HEK293 (cell line): ENCODE measurements around the gene TCF7.

Experiments used
- CTCF ChIA-PET: fragments of 350-600 bp; formaldehyde crosslinking; extraction: SDS; loops from one replicate; lab custom pipeline; 2021; ENCODE audit warnings: antibody characterized with exemption; lab: Yijun Ruan, JAX
- POLR2A ChIA-PET: fragments of 300-600 bp; formaldehyde crosslinking; extraction: SDS; loops from one replicate; lab custom pipeline; 2020; ENCODE audit warnings: antibody characterized with exemption, inconsistent platforms; lab: Yijun Ruan, JAX
- H3K27ac ChIP-seq: fragments of 200-500 bp; sonication (Bioruptor generic); 2 replicates; pipeline ENCODE4 v1.5.1; 2014; ENCODE audit warnings: low read depth, low read length, control low read depth, inconsistent platforms; ENCODE audit errors: extremely low read depth
- H3K36me3 ChIP-seq, 2 experiments: fragments of 200-500 bp in 1 of 2; sonication (Bioruptor generic) in 1 of 2; 1 replicate in 1 of 2; 2 replicates in 1 of 2; pipeline ENCODE4 v1.5.1; 2014 to 2017; ENCODE audit warnings: inconsistent platforms in 2 of 2, low read length in 2 of 2; ENCODE audit not compliant: control insufficient read depth in 2 of 2, insufficient read depth in 1 of 2
- H3K4me1 ChIP-seq: fragments of 200-500 bp; sonication (Bioruptor generic); 2 replicates; pipeline ENCODE4 v1.5.1; 2014; ENCODE audit warnings: mild to moderate bottlenecking, low read length, inconsistent platforms; ENCODE audit not compliant: control insufficient read depth, insufficient read depth
- H3K4me3 ChIP-seq: 2 replicates; pipeline ENCODE4 v1.5.1; 2011; ENCODE audit warnings: low read depth, mild to moderate bottlenecking, control low read depth, low read length, moderate library complexity
- H3K9me3 ChIP-seq: fragments of 200-500 bp; sonication (Bioruptor generic); 2 replicates; pipeline ENCODE4 v1.5.1; 2014; ENCODE audit warnings: low read depth, low read length, inconsistent platforms; ENCODE audit not compliant: control insufficient read depth, insufficient read depth
- MEIS1 ChIP-seq: sonication (generic); formaldehyde crosslinking; IDR thresholded peaks from 2 replicates; pipeline ENCODE4 v1.8.1; 2022; ENCODE audit warnings: missing genetic modification reagents, mild to moderate bottlenecking, borderline replicate concordance
- MZF1 ChIP-seq: fragments of 450-650 bp; formaldehyde crosslinking; IDR thresholded peaks from 2 replicates; pipeline ENCODE4 v1.5.1; 2017; ENCODE audit warnings: missing biosample characterization, missing genetic modification characterization, borderline replicate concordance
- SCRT2 ChIP-seq: fragments of 450-650 bp; formaldehyde crosslinking; IDR thresholded peaks from 2 replicates; pipeline ENCODE4 v1.5.1; 2016; ENCODE audit warnings: missing biosample characterization, missing genetic modification characterization
- ZBTB21 ChIP-seq: fragments of 450-650 bp; formaldehyde crosslinking; IDR thresholded peaks from 2 replicates; pipeline ENCODE4 v1.5.1; 2017; ENCODE audit warnings: missing biosample characterization, missing genetic modification characterization
- ZBTB7A ChIP-seq: fragments of 450-650 bp; formaldehyde crosslinking; IDR thresholded peaks from 2 replicates; pipeline ENCODE4 v1.5.1; 2016; ENCODE audit warnings: low read depth, missing biosample characterization, missing genetic modification characterization
- ZNF155 ChIP-seq: fragments of 450-650 bp; formaldehyde crosslinking; IDR thresholded peaks from 2 replicates; pipeline ENCODE4 v1.5.1; 2016; ENCODE audit warnings: missing biosample characterization, missing genetic modification characterization
- ZNF248 ChIP-seq: fragments of 450-650 bp; formaldehyde crosslinking; IDR thresholded peaks from 2 replicates; pipeline ENCODE4 v1.5.1; 2017; ENCODE audit warnings: missing biosample characterization, missing genetic modification characterization
- ZNF274 ChIP-seq, 2 experiments: fragments of 200-500 bp in 1 of 2; fragments of 450-650 bp in 1 of 2; sonication (Bioruptor generic) in 1 of 2; formaldehyde crosslinking in 1 of 2; IDR thresholded peaks; 2 replicates each; pipeline versions ENCODE4 v1.5.1 to v1.6.1; 2014 to 2016; ENCODE audit warnings: borderline replicate concordance in 1 of 2, inconsistent platforms in 1 of 2, low read length in 1 of 2, missing biosample characterization in 1 of 2, missing genetic modification characterization in 1 of 2
- ZNF354C ChIP-seq: fragments of 450-650 bp; formaldehyde crosslinking; IDR thresholded peaks from 2 replicates; pipeline ENCODE4 v1.5.1; 2016; ENCODE audit warnings: missing biosample characterization, missing genetic modification characterization, low read depth, borderline replicate concordance
- ZNF391 ChIP-seq: fragments of 450-650 bp; formaldehyde crosslinking; IDR thresholded peaks from 2 replicates; pipeline ENCODE4 v1.5.1; 2016; ENCODE audit warnings: low read depth, missing biosample characterization, missing genetic modification characterization, borderline replicate concordance
- ZNF677 ChIP-seq: fragments of 450-650 bp; IDR thresholded peaks from 2 replicates; pipeline ENCODE4 v1.5.0; 2018; ENCODE audit warnings: missing biosample characterization, mild to moderate bottlenecking, missing genetic modification characterization, moderate library complexity
- ZSCAN16 ChIP-seq: fragments of 450-650 bp; formaldehyde crosslinking; IDR thresholded peaks from 2 replicates; pipeline ENCODE4 v1.5.1; 2016; ENCODE audit warnings: missing biosample characterization, missing genetic modification characterization
- TF ChIP-seq, protein P1 (sequence below): fragments of 450-650 bp; formaldehyde crosslinking; IDR thresholded peaks from 2 replicates; pipeline ENCODE4 v1.5.1; 2017; ENCODE audit warnings: missing biosample characterization, missing genetic modification characterization
- TF ChIP-seq, protein P2 (sequence below): fragments of 450-650 bp; formaldehyde crosslinking; IDR thresholded peaks from 2 replicates; pipeline ENCODE4 v1.5.1; 2016; ENCODE audit warnings: missing biosample characterization, missing genetic modification characterization
- TF ChIP-seq, protein P3 (sequence below): fragments of 450-650 bp; formaldehyde crosslinking; IDR thresholded peaks from 2 replicates; pipeline ENCODE4 v1.5.1; 2016; ENCODE audit warnings: missing biosample characterization, missing genetic modification characterization
- TF ChIP-seq, protein P4 (sequence below): fragments of 450-650 bp; formaldehyde crosslinking; conservative IDR thresholded peaks from 2 replicates; pipeline ENCODE4 v1.5.1; 2016; ENCODE audit warnings: low read depth, missing biosample characterization, missing genetic modification characterization

TCF7 gene

DNA sequence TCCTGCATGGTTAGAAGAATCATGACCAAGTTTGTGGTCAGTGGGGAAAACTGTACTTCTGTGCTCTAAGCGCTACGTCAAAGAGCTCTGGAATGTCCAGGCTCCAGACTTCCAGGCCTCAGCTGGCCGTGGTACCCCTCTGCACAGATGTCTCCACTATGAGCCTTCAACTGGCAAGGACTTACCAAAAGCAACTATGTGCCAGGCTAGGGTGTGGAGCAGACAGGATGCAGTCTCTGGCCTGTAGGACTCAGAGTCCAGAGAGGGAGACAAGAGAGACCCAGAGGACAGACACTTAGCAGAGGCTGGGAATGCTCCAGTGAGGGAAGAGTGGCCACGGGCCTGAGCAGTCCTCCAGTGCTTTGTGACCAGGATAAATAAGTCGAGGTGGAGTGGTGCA lies 31.0 kb upstream of the TCF7 start:
- no peaks in the 10 kb centered on the region for H3K4me1 ChIP-seq
- no peak overlapping the region for H3K4me3 ChIP-seq
- H3K36me3 ChIP-seq: no peaks in the 10 kb centered on the region
- H3K27ac ChIP-seq: no peak overlapping the region
- TF ChIP-seq MZF1 (tag by site-specific recombination) (no peak), ZNF677 (tag by site-specific recombination) (no peak), ZNF248 (no peak), ZNF391 (tag by site-specific recombination) (no peak), ZNF354C (tag by site-specific recombination) (no peak), ZNF155 (tag by site-specific recombination) (no peak), ZNF274 (IDR thresholded peaks at IDR 0.05; ENCODE audit: low read length) (no peak), ZNF274 (tag by site-specific recombination; IDR thresholded peaks at IDR 0.05; ENCODE audit: borderline replicate concordance) (no peak)
- TF ChIP-seq, protein P1, sequence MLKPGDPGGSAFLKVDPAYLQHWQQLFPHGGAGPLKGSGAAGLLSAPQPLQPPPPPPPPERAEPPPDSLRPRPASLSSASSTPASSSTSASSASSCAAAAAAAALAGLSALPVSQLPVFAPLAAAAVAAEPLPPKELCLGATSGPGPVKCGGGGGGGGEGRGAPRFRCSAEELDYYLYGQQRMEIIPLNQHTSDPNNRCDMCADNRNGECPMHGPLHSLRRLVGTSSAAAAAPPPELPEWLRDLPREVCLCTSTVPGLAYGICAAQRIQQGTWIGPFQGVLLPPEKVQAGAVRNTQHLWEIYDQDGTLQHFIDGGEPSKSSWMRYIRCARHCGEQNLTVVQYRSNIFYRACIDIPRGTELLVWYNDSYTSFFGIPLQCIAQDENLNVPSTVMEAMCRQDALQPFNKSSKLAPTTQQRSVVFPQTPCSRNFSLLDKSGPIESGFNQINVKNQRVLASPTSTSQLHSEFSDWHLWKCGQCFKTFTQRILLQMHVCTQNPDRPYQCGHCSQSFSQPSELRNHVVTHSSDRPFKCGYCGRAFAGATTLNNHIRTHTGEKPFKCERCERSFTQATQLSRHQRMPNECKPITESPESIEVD (tag by site-specific recombination): no peak
- TF ChIP-seq, protein P2, sequence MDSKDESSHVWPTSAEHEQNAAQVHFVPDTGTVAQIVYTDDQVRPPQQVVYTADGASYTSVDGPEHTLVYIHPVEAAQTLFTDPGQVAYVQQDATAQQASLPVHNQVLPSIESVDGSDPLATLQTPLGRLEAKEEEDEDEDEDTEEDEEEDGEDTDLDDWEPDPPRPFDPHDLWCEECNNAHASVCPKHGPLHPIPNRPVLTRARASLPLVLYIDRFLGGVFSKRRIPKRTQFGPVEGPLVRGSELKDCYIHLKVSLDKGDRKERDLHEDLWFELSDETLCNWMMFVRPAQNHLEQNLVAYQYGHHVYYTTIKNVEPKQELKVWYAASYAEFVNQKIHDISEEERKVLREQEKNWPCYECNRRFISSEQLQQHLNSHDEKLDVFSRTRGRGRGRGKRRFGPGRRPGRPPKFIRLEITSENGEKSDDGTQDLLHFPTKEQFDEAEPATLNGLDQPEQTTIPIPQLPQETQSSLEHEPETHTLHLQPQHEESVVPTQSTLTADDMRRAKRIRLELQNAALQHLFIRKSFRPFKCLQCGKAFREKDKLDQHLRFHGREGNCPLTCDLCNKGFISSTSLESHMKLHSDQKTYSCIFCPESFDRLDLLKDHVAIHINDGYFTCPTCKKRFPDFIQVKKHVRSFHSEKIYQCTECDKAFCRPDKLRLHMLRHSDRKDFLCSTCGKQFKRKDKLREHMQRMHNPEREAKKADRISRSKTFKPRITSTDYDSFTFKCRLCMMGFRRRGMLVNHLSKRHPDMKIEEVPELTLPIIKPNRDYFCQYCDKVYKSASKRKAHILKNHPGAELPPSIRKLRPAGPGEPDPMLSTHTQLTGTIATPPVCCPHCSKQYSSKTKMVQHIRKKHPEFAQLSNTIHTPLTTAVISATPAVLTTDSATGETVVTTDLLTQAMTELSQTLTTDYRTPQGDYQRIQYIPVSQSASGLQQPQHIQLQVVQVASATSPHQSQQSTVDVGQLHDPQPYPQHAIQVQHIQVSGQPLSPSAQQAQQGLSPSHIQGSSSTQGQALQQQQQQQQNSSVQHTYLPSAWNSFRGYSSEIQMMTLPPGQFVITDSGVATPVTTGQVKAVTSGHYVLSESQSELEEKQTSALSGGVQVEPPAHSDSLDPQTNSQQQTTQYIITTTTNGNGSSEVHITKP (tag by site-specific recombination): no peak
- TF ChIP-seq, protein P3, sequence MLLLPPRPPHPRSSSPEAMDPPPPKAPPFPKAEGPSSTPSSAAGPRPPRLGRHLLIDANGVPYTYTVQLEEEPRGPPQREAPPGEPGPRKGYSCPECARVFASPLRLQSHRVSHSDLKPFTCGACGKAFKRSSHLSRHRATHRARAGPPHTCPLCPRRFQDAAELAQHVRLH (tag by site-specific recombination): no peak
- TF ChIP-seq, protein P4, sequence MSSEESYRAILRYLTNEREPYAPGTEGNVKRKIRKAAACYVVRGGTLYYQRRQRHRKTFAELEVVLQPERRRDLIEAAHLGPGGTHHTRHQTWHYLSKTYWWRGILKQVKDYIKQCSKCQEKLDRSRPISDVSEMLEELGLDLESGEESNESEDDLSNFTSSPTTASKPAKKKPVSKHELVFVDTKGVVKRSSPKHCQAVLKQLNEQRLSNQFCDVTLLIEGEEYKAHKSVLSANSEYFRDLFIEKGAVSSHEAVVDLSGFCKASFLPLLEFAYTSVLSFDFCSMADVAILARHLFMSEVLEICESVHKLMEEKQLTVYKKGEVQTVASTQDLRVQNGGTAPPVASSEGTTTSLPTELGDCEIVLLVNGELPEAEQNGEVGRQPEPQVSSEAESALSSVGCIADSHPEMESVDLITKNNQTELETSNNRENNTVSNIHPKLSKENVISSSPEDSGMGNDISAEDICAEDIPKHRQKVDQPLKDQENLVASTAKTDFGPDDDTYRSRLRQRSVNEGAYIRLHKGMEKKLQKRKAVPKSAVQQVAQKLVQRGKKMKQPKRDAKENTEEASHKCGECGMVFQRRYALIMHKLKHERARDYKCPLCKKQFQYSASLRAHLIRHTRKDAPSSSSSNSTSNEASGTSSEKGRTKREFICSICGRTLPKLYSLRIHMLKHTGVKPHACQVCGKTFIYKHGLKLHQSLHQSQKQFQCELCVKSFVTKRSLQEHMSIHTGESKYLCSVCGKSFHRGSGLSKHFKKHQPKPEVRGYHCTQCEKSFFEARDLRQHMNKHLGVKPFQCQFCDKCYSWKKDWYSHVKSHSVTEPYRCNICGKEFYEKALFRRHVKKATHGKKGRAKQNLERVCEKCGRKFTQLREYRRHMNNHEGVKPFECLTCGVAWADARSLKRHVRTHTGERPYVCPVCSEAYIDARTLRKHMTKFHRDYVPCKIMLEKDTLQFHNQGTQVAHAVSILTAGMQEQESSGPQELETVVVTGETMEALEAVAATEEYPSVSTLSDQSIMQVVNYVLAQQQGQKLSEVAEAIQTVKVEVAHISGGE: no peak
- H3K9me3 ChIP-seq: no peaks in the 10 kb centered on the region
- POLR2A ChIA-PET: no interaction called here
- CTCF ChIA-PET: interaction anchor here (3.3 kb wide), 1 partner anchor 43 kb away, joined by 10 read pairs; no protein-coding TSS in a partner anchor

DNA sequence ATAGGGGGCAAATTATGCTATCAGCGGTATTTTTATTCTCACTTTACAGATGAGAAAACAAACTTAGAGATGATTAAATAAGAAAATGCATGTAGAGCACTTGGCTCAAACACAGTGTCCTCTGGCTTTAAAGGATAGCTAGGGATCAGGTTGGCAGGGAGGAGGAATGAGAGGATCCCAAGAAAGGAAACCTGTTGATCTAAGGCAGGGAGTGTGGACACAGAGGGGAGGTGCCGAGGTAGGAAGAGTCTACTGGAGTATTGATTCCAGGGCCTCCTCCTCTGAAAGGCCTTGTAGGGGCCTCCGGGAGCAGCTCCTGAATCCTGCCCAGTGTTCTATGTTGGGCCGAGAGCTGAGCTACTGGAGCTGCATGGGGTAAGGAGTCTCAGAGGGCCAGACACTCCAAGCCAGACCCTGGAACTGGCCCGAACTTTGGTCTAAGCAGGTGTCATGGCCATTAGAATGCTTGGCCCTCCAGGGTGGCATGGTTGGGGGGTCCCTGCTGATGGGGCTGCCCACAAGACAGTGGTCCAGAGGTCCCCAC lies 30.4 kb upstream of the TCF7 start:
- H3K27ac ChIP-seq: no peak overlapping the region
- H3K36me3 ChIP-seq: no peaks in the 10 kb centered on the region
- ChIA-PET CTCF (interaction anchor here (3.3 kb wide), 1 partner anchor 44 kb away, joined by 10 read pairs; no protein-coding TSS in a partner anchor), POLR2A (no interaction called here)
- TF ChIP-seq MEIS1 (CRISPR knock-in tag) (no peak), ZBTB7A (tag by site-specific recombination) (no peak), ZBTB21 (no peak), SCRT2 (tag by site-specific recombination) (peak; percentile 71), ZSCAN16 (tag by site-specific recombination) (no peak)
- no peaks in the 10 kb centered on the region for H3K4me1 ChIP-seq
- no peak overlapping the region for H3K4me3 ChIP-seq
- no peaks in the 10 kb centered on the region for H3K9me3 ChIP-seq
